Aorta (tissue), 5 donors: ENCODE results near the gene PEX1. TPM values are rescaled to one million over a fixed set of nuclear protein-coding genes. Genes with fewer than 3 reads are reported as not detected.
"Not testable (repeated sequence)": the region's sequence is repeated elsewhere in the genome, so short reads cannot be mapped to it uniquely, and the experiment has no call there.

Experiments
- ATAC-seq: fragments of 200-7000 bp; cut with Tn5 transposase; one replicate; pipeline ENCODE4 v1.9.1; 2022; ENCODE audit warnings: moderate library complexity; ENCODE audit not compliant: low FRiP score
- DNase-seq, 2 donors: peaks; one replicate each; pipeline ENCODE4 v3.0.0-alpha.2; 2020
- H3K27ac ChIP-seq, 2 donors: one replicate each; pipeline ENCODE4 v1.5.1; 2013; ENCODE audit warnings: low read length in 2 of 2, mild to moderate bottlenecking in 2 of 2, moderate library complexity in 2 of 2, control low read depth in 1 of 2, inconsistent platforms in 1 of 2, low read depth in 1 of 2
- H3K27me3 ChIP-seq, 2 donors: one replicate each; pipeline ENCODE4 v1.6.1; 2013; ENCODE audit warnings: control low read depth in 1 of 2, low read length in 1 of 2, mild to moderate bottlenecking in 1 of 2, moderate library complexity in 1 of 2; ENCODE audit not compliant: insufficient read depth in 2 of 2, control insufficient read depth in 1 of 2
- H3K36me3 ChIP-seq, 2 donors: one replicate each; pipeline ENCODE4 v1.6.1; 2013; ENCODE audit warnings: control low read depth in 1 of 2, low read length in 1 of 2, mild to moderate bottlenecking in 1 of 2; ENCODE audit not compliant: insufficient read depth in 2 of 2, control insufficient read depth in 1 of 2
- H3K4me1 ChIP-seq, 2 donors: one replicate each; pipeline ENCODE4 v1.6.1; 2013; ENCODE audit warnings: low read length in 2 of 2, control low read depth in 1 of 2, mild to moderate bottlenecking in 1 of 2, moderate library complexity in 1 of 2; ENCODE audit not compliant: insufficient read depth in 2 of 2, control insufficient read depth in 1 of 2
- H3K4me3 ChIP-seq, 2 donors: one replicate each; pipeline ENCODE4 v1.5.1; 2013; ENCODE audit warnings: low read length in 2 of 2, control low read depth in 1 of 2, mild to moderate bottlenecking in 1 of 2
- H3K9me3 ChIP-seq: one replicate; pipeline ENCODE4 v1.6.1; 2013; ENCODE audit warnings: mild to moderate bottlenecking, low read length; ENCODE audit not compliant: control insufficient read depth
- WGBS, 2 donors: extraction: QIAGEN DNeasy Blood & Tissue Kit; methylation state at CpG; one replicate each; pipeline ENCODE4 v1.1.7; 2013; 5-methylcytosine and 5-hydroxymethylcytosine counted together
- intact Hi-C, 2 donors: fragments of 100-400 bp; cut with DNase I; formaldehyde crosslinking; loops; one replicate each; pipeline versions ENCODE4 v1.14.2 to v1.15.0; 2022
- polyA plus RNA-seq, 2 donors: library from polyadenylated mRNA; stranded (reverse); fragments of 200-250 nt; gene quantifications; one replicate each; pipeline ENCODE4 v1.2.3, GENCODE V29; 2013
- total RNA-seq, 2 donors: library from RNA; stranded (reverse); fragmentation: NEBNext Ultra II Directional; extraction: Animal tissue kit (Norgen Biotek cat#: 25700); gene quantifications; one replicate each; pipeline ENCODE4 v1.2.1, GENCODE V29; 2021
- donor health status: healthy with polysubstance abuse.
- donor health status: Bipolar disorder and iron deficiency.
- donor health status: DM: no; HTN: no; CAD: no.
- donor health status: DM: no; HTN: no; CAD: no.
- donor health status: DM: yes; HTN: yes; CAD: no.

PEX1 gene
- total and polyA plus RNA-seq, 4 donors = 7.4 to 29.3 (median 17.8) TPM

DNA sequence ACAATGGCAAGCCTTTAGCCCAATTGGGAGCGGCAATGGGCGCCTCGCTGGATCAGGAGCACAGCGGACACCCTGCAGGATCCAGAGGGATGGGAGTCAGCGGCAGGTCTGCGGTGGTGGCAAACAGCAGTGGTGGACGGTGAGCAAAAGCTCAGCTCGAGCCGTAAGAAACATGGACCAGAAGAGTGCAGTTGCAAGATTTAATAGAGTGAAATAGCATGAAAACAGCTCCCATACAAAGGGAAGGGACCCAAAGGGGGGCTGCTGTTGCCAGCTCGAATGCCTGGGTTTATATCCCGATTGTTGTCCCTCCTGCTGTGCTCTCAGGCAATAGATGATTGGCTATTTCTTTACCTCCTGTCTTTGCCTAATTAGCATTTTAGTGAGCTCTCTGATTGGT is 50.6 kb downstream of the PEX1 start, which contains the start of gene ERVW-1:
TSS of gene ERVW-1 (minus strand) at position 266 of the 400 bp plus-strand sequence. CDS start 7,565 bp downstream, outside the sequence.
- H3K27ac ChIP-seq, ATAC-seq, H3K9me3 ChIP-seq, H3K4me3 ChIP-seq, H3K27me3 ChIP-seq, intact Hi-C loops, H3K36me3 ChIP-seq, DNase-seq, H3K4me1 ChIP-seq: not testable (repeated sequence)
- 93% methylated on average over 11 of the region's 11 CpGs for WGBS, 2 donors

- H3K4me3 ChIP-seq, ATAC-seq, H3K27me3 ChIP-seq, intact Hi-C loops, H3K27ac ChIP-seq, H3K9me3 ChIP-seq, DNase-seq, H3K4me1 ChIP-seq, H3K36me3 ChIP-seq: not testable (repeated sequence)
- WGBS, 2 donors = 91 to 93% methylated on average over 11 of the region's 11 CpGs
Measured at GRCh38 chr7:92475851-92476590, 52.3 kb downstream of the PEX1 start.

DNA sequence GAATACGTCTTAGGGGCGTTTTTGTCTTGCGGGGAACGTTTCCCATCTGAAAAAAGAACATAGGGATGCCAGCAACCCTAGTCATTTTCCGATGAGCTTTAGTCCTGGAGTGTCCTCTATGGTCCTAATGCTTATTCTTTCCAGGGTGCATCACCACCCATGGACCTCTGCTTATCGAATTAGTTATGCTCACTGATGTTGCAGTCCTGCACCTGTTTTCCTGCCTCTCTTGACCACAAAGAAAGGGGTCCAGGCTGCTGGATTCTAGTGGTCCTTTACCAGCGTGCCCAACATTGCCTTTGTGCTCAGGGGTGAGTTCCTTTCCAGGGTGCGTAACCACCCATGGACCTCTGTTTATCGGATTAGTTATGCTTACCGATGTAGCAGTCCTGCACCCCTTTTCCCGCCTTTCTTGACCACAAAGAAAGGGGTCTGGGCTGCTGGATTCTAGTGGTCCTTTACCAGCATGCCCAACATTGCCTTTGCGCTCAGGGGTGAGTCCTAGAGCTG is 53.0 kb downstream of the PEX1 start:
- DNase-seq, intact Hi-C loops, H3K9me3 ChIP-seq, H3K4me3 ChIP-seq, H3K27me3 ChIP-seq, H3K27ac ChIP-seq, ATAC-seq, H3K4me1 ChIP-seq, H3K36me3 ChIP-seq: not testable (repeated sequence)
- WGBS, 2 donors = 88 to 92% methylated on average over 12 of the region's 12 CpGs

DNA sequence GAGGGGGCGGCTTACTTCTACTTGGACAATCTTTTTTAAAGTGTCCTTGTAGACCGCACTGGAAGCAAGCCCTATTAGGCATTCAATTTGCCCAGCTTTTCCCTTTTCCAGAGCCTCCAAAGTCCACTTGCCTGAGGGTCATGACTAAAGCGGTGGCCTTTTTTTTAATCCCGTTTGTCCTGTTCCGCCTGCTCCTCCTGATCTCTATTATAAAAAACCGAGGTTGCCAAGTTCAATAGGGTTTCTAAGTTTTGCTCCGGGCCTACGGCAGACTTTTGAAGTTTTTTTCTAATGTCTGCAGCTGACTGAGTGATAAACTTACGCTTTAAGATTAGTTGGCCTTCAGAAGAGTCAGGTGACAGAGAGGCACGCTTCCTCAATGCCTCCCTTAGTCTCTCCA is 54.3 kb downstream of the PEX1 start:
- intact Hi-C loops, H3K36me3 ChIP-seq, H3K9me3 ChIP-seq, DNase-seq, H3K27me3 ChIP-seq, H3K27ac ChIP-seq, ATAC-seq, H3K4me3 ChIP-seq, H3K4me1 ChIP-seq: not testable (repeated sequence)
- 89 to 90% methylated on average over 10 of the region's 10 CpGs for WGBS, 2 donors

GRCh38 chr7:92468589-92468988 is 59.7 kb downstream of the PEX1 start:
- H3K27me3 ChIP-seq, intact Hi-C loops, H3K27ac ChIP-seq, DNase-seq, ATAC-seq, H3K4me3 ChIP-seq, H3K4me1 ChIP-seq, H3K9me3 ChIP-seq, H3K36me3 ChIP-seq: not testable (repeated sequence)
- 94 to 98% methylated on average over 9 of the region's 9 CpGs for WGBS, 2 donors

GRCh38 chr7:92466682-92467081 is 61.6 kb downstream of the PEX1 start:
- no peaks in the 10 kb centered on the region for H3K9me3 ChIP-seq
- no peak overlapping the region for H3K27ac ChIP-seq
- ATAC-seq (no peak), DNase-seq (no peak)
- intact Hi-C loops = no loop called here
- H3K27me3 ChIP-seq = no peaks in the 10 kb centered on the region
- 89 to 90% methylated on average over 2 of the region's 2 CpGs for WGBS, 2 donors
- H3K36me3 ChIP-seq = peaks cover 0 to 5% of the 10 kb centered on the region in 2 donors
- no peaks in the 10 kb centered on the region for H3K4me1 ChIP-seq
- no peak overlapping the region for H3K4me3 ChIP-seq

GRCh38 chr7:92464515-92464914 is 63.8 kb downstream of the PEX1 start:
- Histone ChIP-seq H3K4me3 (no peak overlapping the region), H3K4me1 (no peaks in the 10 kb centered on the region), H3K36me3 (peaks cover 0 to 5% of the 10 kb centered on the region in 2 donors), H3K9me3 (no peaks in the 10 kb centered on the region), H3K27ac (no peak overlapping the region), H3K27me3 (no peaks in the 10 kb centered on the region)
- WGBS, 2 donors = 62 to 69% methylated on average over 3 of the region's 3 CpGs
- intact Hi-C loops = no loop called here
- no peak for ATAC-seq
- DNase-seq = no peak

- no peak overlapping the region for H3K27ac ChIP-seq
- H3K9me3 ChIP-seq = no peaks in the 10 kb centered on the region
- peaks cover 0 to 5% of the 10 kb centered on the region in 2 donors for H3K36me3 ChIP-seq
- ATAC-seq = no peak
- no peaks in the 10 kb centered on the region for H3K4me1 ChIP-seq
- no peak for DNase-seq
- 92 to 96% methylated on average over 3 of the region's 3 CpGs for WGBS, 2 donors
- no peak overlapping the region for H3K4me3 ChIP-seq
- H3K27me3 ChIP-seq = no peaks in the 10 kb centered on the region
- intact Hi-C loops = no loop called here
Measured at GRCh38 chr7:92462560-92462959, 65.8 kb downstream of the PEX1 start.
